Upper lobe of left lung (tissue), 6 donors: ENCODE data around the gene KAZN. TPM values are rescaled to one million over a fixed set of nuclear protein-coding genes. Genes with fewer than 3 reads are reported as not detected.

ENCODE experiments used
- ATAC-seq, 2 donors: fragments of 200-7000 bp; cut with Tn5 transposase; one replicate each; pipeline ENCODE4 v1.9.1; 2022; ENCODE audit warnings: mild to moderate bottlenecking in 2 of 2, moderate library complexity in 2 of 2; ENCODE audit not compliant: low FRiP score in 2 of 2
- DNase-seq, 2 donors: peaks; one replicate each; pipeline ENCODE4 v3.0.0-alpha.2; 2019 to 2020
- H3K27ac ChIP-seq, 4 donors: fragments of 200-600 bp; sonication (generic); one replicate each; pipeline ENCODE4 v1.5.1; 2016 to 2019
- H3K27me3 ChIP-seq, 4 donors: fragments of 200-600 bp; sonication (generic); one replicate each; pipeline ENCODE4 v1.5.1; 2017 to 2019
- H3K36me3 ChIP-seq, 4 donors: fragments of 200-600 bp; sonication (generic); one replicate each; pipeline ENCODE4 v1.5.1; 2016 to 2019
- H3K4me1 ChIP-seq, 4 donors: fragments of 200-600 bp; sonication (generic); one replicate each; pipeline ENCODE4 v1.5.1; 2018 to 2019
- H3K4me3 ChIP-seq, 4 donors: fragments of 200-600 bp; sonication (generic); one replicate each; pipeline ENCODE4 v1.5.1; 2017 to 2019; ENCODE audit warnings: mild to moderate bottlenecking in 2 of 4, moderate library complexity in 1 of 4
- H3K9me3 ChIP-seq, 4 donors: fragments of 200-600 bp; sonication (generic); one replicate each; pipeline ENCODE4 v1.5.1; 2018 to 2019
- EP300 ChIP-seq, 4 donors: sonication (generic); formaldehyde crosslinking; IDR thresholded peaks; one replicate each; pipeline ENCODE4 v1.5.1; 2017; ENCODE audit warnings: antibody characterized with exemption in 4 of 4, control low read depth in 2 of 4
- POLR2A ChIP-seq, 4 donors: fragments of 450-650 bp; IDR thresholded peaks; one replicate each; pipeline ENCODE4 v1.5.1; 2016 to 2017; ENCODE audit warnings: antibody characterized with exemption in 4 of 4, mild to moderate bottlenecking in 2 of 4
- POLR2AphosphoS5 ChIP-seq, 2 donors: sonication (generic); formaldehyde crosslinking; IDR thresholded peaks; one replicate each; pipeline ENCODE4 v1.5.1; 2017; ENCODE audit warnings: antibody characterized with exemption in 2 of 2
- WGBS, 2 donors: methylation state at CpG; one replicate each; pipeline ENCODE4 v1.1.5; 2017 to 2018; 5-methylcytosine and 5-hydroxymethylcytosine counted together
- total RNA-seq, 6 donors: library from RNA; depleted of rRNA in 4 of 6; stranded (reverse); fragments of >200 nt in 4 of 6; gene quantifications; one replicate each; pipeline versions ENCODE4 v1.1.0 to v1.2.1, GENCODE V29; 2016 to 2021
- TF ChIP-seq, protein P1 (sequence below), 6 experiments: fragments of 450-650 bp in 4 of 6; fragments of 200-600 bp in 2 of 6; sonication (generic) in 2 of 6; IDR thresholded peaks; one replicate each; pipeline ENCODE4 v1.5.1; 2016 to 2019; ENCODE audit warnings: antibody characterized with exemption in 6 of 6
- donor health status: DM: no; HTN: no; CAD: no; lungs with moderate emphysema.
- donor health status: DM: no; HTN: yes; CAD: no; lungs with severe emphysema.

KAZN gene
- total RNA-seq, 6 donors from 2014 or later, result 11.5 to 30.0 (median 17.6) TPM

DNA sequence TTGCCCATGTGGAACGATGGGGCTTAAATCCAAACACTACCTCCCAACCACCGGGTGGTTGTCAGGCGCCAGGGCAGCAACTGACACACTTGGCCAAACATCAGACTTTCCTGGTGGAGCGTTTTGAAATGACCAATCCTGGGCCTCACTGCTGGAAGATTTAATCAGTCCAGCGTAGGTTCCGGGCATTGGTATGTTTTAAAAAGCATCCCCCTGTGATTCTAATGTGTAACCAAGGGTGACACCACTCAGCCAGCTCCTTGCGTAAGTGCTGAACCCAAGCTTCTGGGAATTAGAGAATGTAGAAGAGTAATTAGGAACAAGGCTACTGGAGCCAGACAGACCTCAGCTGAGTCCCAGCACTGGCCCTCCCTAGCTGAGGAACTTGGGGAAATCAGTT, 44.8 kb upstream of the KAZN start:
- TF ChIP-seq, protein P1, sequence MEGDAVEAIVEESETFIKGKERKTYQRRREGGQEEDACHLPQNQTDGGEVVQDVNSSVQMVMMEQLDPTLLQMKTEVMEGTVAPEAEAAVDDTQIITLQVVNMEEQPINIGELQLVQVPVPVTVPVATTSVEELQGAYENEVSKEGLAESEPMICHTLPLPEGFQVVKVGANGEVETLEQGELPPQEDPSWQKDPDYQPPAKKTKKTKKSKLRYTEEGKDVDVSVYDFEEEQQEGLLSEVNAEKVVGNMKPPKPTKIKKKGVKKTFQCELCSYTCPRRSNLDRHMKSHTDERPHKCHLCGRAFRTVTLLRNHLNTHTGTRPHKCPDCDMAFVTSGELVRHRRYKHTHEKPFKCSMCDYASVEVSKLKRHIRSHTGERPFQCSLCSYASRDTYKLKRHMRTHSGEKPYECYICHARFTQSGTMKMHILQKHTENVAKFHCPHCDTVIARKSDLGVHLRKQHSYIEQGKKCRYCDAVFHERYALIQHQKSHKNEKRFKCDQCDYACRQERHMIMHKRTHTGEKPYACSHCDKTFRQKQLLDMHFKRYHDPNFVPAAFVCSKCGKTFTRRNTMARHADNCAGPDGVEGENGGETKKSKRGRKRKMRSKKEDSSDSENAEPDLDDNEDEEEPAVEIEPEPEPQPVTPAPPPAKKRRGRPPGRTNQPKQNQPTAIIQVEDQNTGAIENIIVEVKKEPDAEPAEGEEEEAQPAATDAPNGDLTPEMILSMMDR (IDR thresholded peaks at IDR 0.05), result no peak
- TF ChIP-seq POLR2A (IDR thresholded peaks at IDR 0.05), result no peak
- TF ChIP-seq EP300 (IDR thresholded peaks at IDR 0.05), result no peak
- TF ChIP-seq POLR2AphosphoS5 (IDR thresholded peaks at IDR 0.05), result no peak
- H3K36me3 ChIP-seq, result no peaks in the 10 kb centered on the region
- no peaks in the 10 kb centered on the region for H3K9me3 ChIP-seq
- no peak for DNase-seq
- no peaks in the 10 kb centered on the region for H3K4me1 ChIP-seq
- 85 to 90% methylated on average over 2 to 7 of the region's 7 CpGs for WGBS, 2 donors
- no peak overlapping the region for H3K27ac ChIP-seq
- H3K4me3 ChIP-seq, result no peak overlapping the region
- no peaks in the 10 kb centered on the region for H3K27me3 ChIP-seq
- ATAC-seq, result no peak

DNA sequence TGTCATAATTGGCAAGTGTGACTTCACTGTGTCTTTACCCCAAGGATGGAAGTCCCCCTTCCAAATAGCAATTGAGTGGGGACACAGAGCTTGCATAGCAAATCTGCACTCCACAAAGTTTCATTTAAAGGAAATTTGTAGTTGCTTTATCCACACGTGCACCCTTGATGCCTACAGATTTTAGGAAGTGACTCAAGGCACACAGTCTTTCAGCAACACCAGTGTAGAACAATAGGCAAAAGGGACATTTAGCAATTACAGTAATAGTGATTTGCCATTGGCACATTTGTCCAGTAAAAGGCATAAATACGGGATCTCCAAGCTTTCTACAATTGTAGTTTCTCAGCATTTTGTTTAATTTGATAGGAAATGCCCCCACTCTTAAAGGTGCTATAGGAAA, 43.4 kb upstream of the KAZN start:
- Histone ChIP-seq H3K9me3 (no peaks in the 10 kb centered on the region), H3K4me1 (no peaks in the 10 kb centered on the region), H3K27me3 (no peaks in the 10 kb centered on the region), H3K36me3 (no peaks in the 10 kb centered on the region), H3K4me3 (no peak overlapping the region), H3K27ac (no peak overlapping the region)
- ATAC-seq, result no peak
- WGBS, 2 donors, result 66 to 83% methylated on average over 2 of the region's 2 CpGs
- TF ChIP-seq POLR2A (IDR thresholded peaks at IDR 0.05) (no peak), POLR2AphosphoS5 (IDR thresholded peaks at IDR 0.05) (no peak), EP300 (IDR thresholded peaks at IDR 0.05) (no peak)
- TF ChIP-seq, protein P1 (IDR thresholded peaks at IDR 0.05), result no peak
- DNase-seq, result no peak

DNA sequence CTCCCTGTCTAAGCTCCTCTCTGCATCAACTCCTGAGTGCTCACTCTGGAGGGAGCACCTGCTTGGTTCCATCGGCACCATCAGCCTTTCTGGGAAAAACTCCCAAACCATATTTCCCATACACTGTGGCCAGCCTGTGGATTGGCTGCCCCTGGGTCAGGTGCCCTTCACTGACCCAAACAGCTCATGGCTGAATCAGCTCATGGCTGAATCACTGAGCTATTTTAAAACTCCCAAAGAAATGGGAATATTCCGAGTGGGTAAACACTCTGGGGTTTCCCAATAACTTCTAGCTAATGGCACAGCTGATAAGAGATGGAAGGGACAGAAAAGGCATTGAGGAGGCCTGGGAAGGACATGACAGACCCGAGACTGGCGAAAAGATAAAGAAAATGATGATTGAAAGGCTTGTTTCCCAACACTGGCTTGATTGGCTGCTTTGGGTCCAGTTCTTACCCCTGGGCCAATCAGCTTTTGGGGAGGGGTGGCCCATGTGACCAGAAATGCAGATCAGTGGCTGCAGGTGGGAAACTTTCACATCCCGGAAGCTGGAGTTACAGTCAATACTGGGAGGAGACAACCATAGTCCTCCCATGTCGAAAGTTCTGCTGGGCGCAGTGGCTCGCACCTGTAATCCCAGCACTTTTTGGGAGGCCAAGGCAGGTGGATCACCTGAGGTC, 37.3 kb upstream of the KAZN start:
- no peak for DNase-seq
- no peak for ATAC-seq
- WGBS, 2 donors, result 84 to 89% methylated on average over 6 to 8 of the region's 8 CpGs
- H3K36me3 ChIP-seq, result no peaks in the 10 kb centered on the region
- no peak overlapping the region for H3K4me3 ChIP-seq
- no peaks in the 10 kb centered on the region for H3K4me1 ChIP-seq
- TF ChIP-seq POLR2AphosphoS5 (IDR thresholded peaks at IDR 0.05) (no peak), POLR2A (IDR thresholded peaks at IDR 0.05) (no peak), EP300 (IDR thresholded peaks at IDR 0.05) (no peak)
- TF ChIP-seq, protein P1 (IDR thresholded peaks at IDR 0.05), result no peak
- H3K27ac ChIP-seq, result no peak overlapping the region
- H3K9me3 ChIP-seq, result no peaks in the 10 kb centered on the region
- H3K27me3 ChIP-seq, result no peaks in the 10 kb centered on the region

DNA sequence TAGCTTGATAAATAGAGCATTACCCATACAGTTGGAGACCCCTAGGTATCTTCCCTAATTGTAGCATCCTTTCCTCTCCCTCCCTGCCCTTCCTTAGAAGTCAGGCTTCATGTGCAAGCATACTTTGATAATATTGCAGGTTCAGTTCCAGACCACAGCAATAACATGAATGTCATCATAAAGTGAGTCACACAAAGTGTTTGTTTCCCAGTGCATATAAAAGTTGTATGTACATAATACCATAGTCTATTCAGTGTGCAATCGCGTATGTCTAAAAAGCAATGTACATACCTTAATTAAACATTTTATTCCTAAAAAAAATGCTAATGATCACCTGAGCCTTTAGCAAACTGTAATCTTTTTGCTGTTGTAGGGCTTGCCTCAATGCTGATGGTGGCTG, 33.4 kb upstream of the KAZN start:
- no peaks in the 10 kb centered on the region for H3K27me3 ChIP-seq
- H3K4me1 ChIP-seq, result no peaks in the 10 kb centered on the region
- H3K27ac ChIP-seq, result no peak overlapping the region
- TF ChIP-seq, protein P1 (IDR thresholded peaks at IDR 0.05), result no peak
- TF ChIP-seq POLR2AphosphoS5 (IDR thresholded peaks at IDR 0.05), result no peak
- no peak for TF ChIP-seq POLR2A (IDR thresholded peaks at IDR 0.05)
- no peak for TF ChIP-seq EP300 (IDR thresholded peaks at IDR 0.05)
- peaks cover 0 to 6% (median 1%) of the 10 kb centered on the region in 4 donors for H3K9me3 ChIP-seq
- WGBS, 2 donors, result 43 to 50% methylated on average over 2 of the region's 2 CpGs
- no peak for DNase-seq
- no peak overlapping the region for H3K4me3 ChIP-seq
- H3K36me3 ChIP-seq, result no peaks in the 10 kb centered on the region
- ATAC-seq, result no peak

DNA sequence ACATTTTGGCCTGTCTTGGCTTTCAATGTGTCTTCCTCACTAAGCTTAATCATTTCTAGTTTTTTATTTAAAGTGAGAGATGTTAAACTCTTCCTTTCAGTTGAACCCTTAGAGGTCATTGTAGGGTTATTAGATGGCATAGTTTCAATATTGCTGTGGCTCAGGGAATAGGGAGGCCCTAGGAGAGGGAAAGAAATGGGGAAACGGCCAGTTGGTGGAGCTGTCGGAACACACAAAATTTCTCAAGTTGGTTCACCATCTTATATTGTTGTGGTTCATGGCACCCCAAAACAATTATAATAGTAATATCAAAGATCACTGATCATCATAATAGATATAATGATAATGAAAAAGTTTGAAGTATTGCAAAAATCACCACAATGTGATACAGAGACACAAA, 31.4 kb upstream of the KAZN start:
- 74 to 87% methylated on average over 2 of the region's 2 CpGs for WGBS, 2 donors
- Histone ChIP-seq H3K27ac (no peak overlapping the region), H3K4me1 (no peaks in the 10 kb centered on the region), H3K36me3 (no peaks in the 10 kb centered on the region), H3K9me3 (peaks cover 0 to 6% (median 1%) of the 10 kb centered on the region in 4 donors), H3K4me3 (no peak overlapping the region), H3K27me3 (no peaks in the 10 kb centered on the region)
- DNase-seq (no peak), ATAC-seq (no peak)
- TF ChIP-seq POLR2AphosphoS5 (IDR thresholded peaks at IDR 0.05), result no peak
- no peak for TF ChIP-seq POLR2A (IDR thresholded peaks at IDR 0.05)
- TF ChIP-seq EP300 (IDR thresholded peaks at IDR 0.05), result no peak
- TF ChIP-seq, protein P1 (IDR thresholded peaks at IDR 0.05), result no peak
